ENCODE measurements around the gene MPZL3. TPM values are rescaled to one million over a fixed set of nuclear protein-coding genes. Genes with fewer than 3 reads are reported as not detected.

Gene MPZL3
- total RNA-seq, 1 donor from 2014 or later, result 8.5 TPM

- H2AFZ ChIP-seq (ENCODE audit: low read depth, low read length), result no peak overlapping the region
- H3K27ac ChIP-seq (ENCODE audit: low read depth, low read length), result no peak overlapping the region
- H3K79me2 ChIP-seq (ENCODE audit: insufficient read depth, low read length), result no peaks in the 10 kb centered on the region
- H3K27me3 ChIP-seq (ENCODE audit: insufficient read depth, low read length), result peaks cover 42% of the 10 kb centered on the region
- no peak overlapping the region for H3K4me2 ChIP-seq (ENCODE audit: low read length)
- H3K27ac Mint-ChIP-seq (ENCODE audit: unreplicated experiment), result no peak overlapping the region
- H3K4me1 Mint-ChIP-seq (ENCODE audit: low read depth, unreplicated experiment), result peaks cover 3% of the 10 kb centered on the region
- no peak for DNase-seq (ENCODE audit: low read depth)
- no peaks in the 10 kb centered on the region for H3K9me3 ChIP-seq (ENCODE audit: insufficient read depth, low read depth, low read length)
- H3K4me1 ChIP-seq (ENCODE audit: insufficient read depth, low read length), result no peaks in the 10 kb centered on the region
- no peaks in the 10 kb centered on the region for H3K36me3 Mint-ChIP-seq (ENCODE audit: low read depth, unreplicated experiment)
- FAIRE-seq, result no peak
- no peaks in the 10 kb centered on the region for H4K20me1 ChIP-seq (ENCODE audit: insufficient read depth, low read length)
- H3K27me3 Mint-ChIP-seq (ENCODE audit: low read depth, unreplicated experiment), result peaks cover 21% of the 10 kb centered on the region
- H3K9ac ChIP-seq (ENCODE audit: low read length), result no peak overlapping the region
- TF ChIP-seq CTCF (IDR thresholded peaks at IDR 0.05; ENCODE audit: insufficient read depth, low read depth, low read length), result no peak
- no peak overlapping the region for H3K4me3 ChIP-seq (ENCODE audit: insufficient read depth, low read depth, low read length)
- H3K36me3 ChIP-seq (ENCODE audit: insufficient read depth, low read length), result no peaks in the 10 kb centered on the region
- no peak overlapping the region for H3K4me3 Mint-ChIP-seq (ENCODE audit: unreplicated experiment)
- H3K9me3 Mint-ChIP-seq (ENCODE audit: unreplicated experiment), result no peaks in the 10 kb centered on the region
These were observed 39.9 kb downstream of the MPZL3 start for GRCh38 chr11:118212131-118212725.

- Histone ChIP-seq H3K4me2 (ENCODE audit: low read length) (no peak overlapping the region), H3K4me3 (ENCODE audit: insufficient read depth, low read depth, low read length) (no peak overlapping the region), H3K27me3 (ENCODE audit: insufficient read depth, low read length) (peaks cover 41% of the 10 kb centered on the region), H3K79me2 (ENCODE audit: insufficient read depth, low read length) (no peaks in the 10 kb centered on the region), H2AFZ (ENCODE audit: low read depth, low read length) (no peak overlapping the region), H3K27ac (ENCODE audit: low read depth, low read length) (no peak overlapping the region), H3K36me3 (ENCODE audit: insufficient read depth, low read length) (no peaks in the 10 kb centered on the region), H4K20me1 (ENCODE audit: insufficient read depth, low read length) (no peaks in the 10 kb centered on the region), H3K9ac (ENCODE audit: low read length) (no peak overlapping the region), H3K4me1 (ENCODE audit: insufficient read depth, low read length) (no peaks in the 10 kb centered on the region), H3K9me3 (ENCODE audit: insufficient read depth, low read depth, low read length) (no peaks in the 10 kb centered on the region)
- peak; percentile 12 for DNase-seq (ENCODE audit: low read depth)
- H3K4me3 Mint-ChIP-seq (ENCODE audit: unreplicated experiment), result no peak overlapping the region
- TF ChIP-seq CTCF (IDR thresholded peaks at IDR 0.05; ENCODE audit: insufficient read depth, low read depth, low read length) (no peak), EZH2 (IDR thresholded peaks at IDR 0.05; ENCODE audit: insufficient read depth, low read length) (no peak)
- no peak for FAIRE-seq
- no peak overlapping the region for H3K27ac Mint-ChIP-seq (ENCODE audit: unreplicated experiment)
- H3K4me1 Mint-ChIP-seq (ENCODE audit: low read depth, unreplicated experiment), result peaks cover 3% of the 10 kb centered on the region
- H3K9me3 Mint-ChIP-seq (ENCODE audit: unreplicated experiment), result no peaks in the 10 kb centered on the region
- peaks cover 19% of the 10 kb centered on the region for H3K27me3 Mint-ChIP-seq (ENCODE audit: low read depth, unreplicated experiment)
- no peaks in the 10 kb centered on the region for H3K36me3 Mint-ChIP-seq (ENCODE audit: low read depth, unreplicated experiment)
These were observed 41.2 kb downstream of the MPZL3 start for GRCh38 chr11:118211006-118211405.

- FAIRE-seq (no peak), DNase-seq (ENCODE audit: low read depth) (no peak)
- no peak overlapping the region for H2AFZ ChIP-seq (ENCODE audit: low read depth, low read length)
- no peaks in the 10 kb centered on the region for H3K36me3 Mint-ChIP-seq (ENCODE audit: low read depth, unreplicated experiment)
- no peak overlapping the region for H3K4me3 Mint-ChIP-seq (ENCODE audit: unreplicated experiment)
- H3K9ac ChIP-seq (ENCODE audit: low read length), result no peak overlapping the region
- H3K79me2 ChIP-seq (ENCODE audit: insufficient read depth, low read length), result no peaks in the 10 kb centered on the region
- peaks cover 3% of the 10 kb centered on the region for H3K4me1 Mint-ChIP-seq (ENCODE audit: low read depth, unreplicated experiment)
- H3K36me3 ChIP-seq (ENCODE audit: insufficient read depth, low read length), result no peaks in the 10 kb centered on the region
- peaks cover 2% of the 10 kb centered on the region for H3K9me3 Mint-ChIP-seq (ENCODE audit: unreplicated experiment)
- H3K9me3 ChIP-seq (ENCODE audit: insufficient read depth, low read depth, low read length), result no peaks in the 10 kb centered on the region
- H3K27me3 Mint-ChIP-seq (ENCODE audit: low read depth, unreplicated experiment), result peaks cover 23% of the 10 kb centered on the region
- no peaks in the 10 kb centered on the region for H3K4me1 ChIP-seq (ENCODE audit: insufficient read depth, low read length)
- no peaks in the 10 kb centered on the region for H4K20me1 ChIP-seq (ENCODE audit: insufficient read depth, low read length)
- no peak overlapping the region for H3K27ac Mint-ChIP-seq (ENCODE audit: unreplicated experiment)
- H3K27ac ChIP-seq (ENCODE audit: low read depth, low read length), result no peak overlapping the region
- no peak overlapping the region for H3K4me2 ChIP-seq (ENCODE audit: low read length)
- no peak for TF ChIP-seq EZH2 (IDR thresholded peaks at IDR 0.05; ENCODE audit: insufficient read depth, low read length)
- peaks cover 48% of the 10 kb centered on the region for H3K27me3 ChIP-seq (ENCODE audit: insufficient read depth, low read length)
- H3K4me3 ChIP-seq (ENCODE audit: insufficient read depth, low read depth, low read length), result no peak overlapping the region
These were observed 41.8 kb downstream of the MPZL3 start for GRCh38 chr11:118210323-118210722.

Data from astrocyte (in vitro differentiated cells and primary cell).